OCI-LY7 (cell line): Measurements from ENCODE around the gene SLC25A33. TPM values are rescaled to one million over a fixed set of nuclear protein-coding genes. Genes with fewer than 3 reads are reported as not detected.
"Not testable (repeated sequence)": the region's sequence is repeated elsewhere in the genome, so short reads cannot be mapped to it uniquely, and the experiment has no call there.

Experiments used
- BruUV-seq: library from RNA; stranded (reverse); fragments of 400-500 nt; replicated peaks from 2 replicates; lab custom pipeline; 2021; lab: Mats Ljungman, UMichigan
- CTCF ChIA-PET: fragments of 300-600 bp; sonication (Branson Sonifier 250); formaldehyde crosslinking; loops from one replicate; lab custom pipeline; 2022; ENCODE audit warnings: antibody characterized with exemption; ENCODE audit not compliant: unreplicated experiment; lab: Charles Lee
- POLR2A ChIA-PET: fragments of 300-600 bp; sonication (Branson Sonifier 250); formaldehyde crosslinking; loops from one replicate; lab custom pipeline; 2022; ENCODE audit warnings: antibody characterized with exemption; lab: Charles Lee
- DNase-seq: peaks from one replicate; pipeline ENCODE4 v3.0.0-alpha.2; 2015; ENCODE audit warnings: low spot score
- H2AFZ ChIP-seq: fragments of 200-600 bp; sonication (generic), shearing (Covaris generic); 2 replicates; pipeline ENCODE4 v1.6.1; 2014; ENCODE audit warnings: mild to moderate bottlenecking, antibody characterized with exemption, low read length, moderate library complexity
- H3K27ac ChIP-seq: fragments of 200-600 bp; sonication (generic); 2 replicates; pipeline ENCODE4 v1.5.1; 2014; ENCODE audit warnings: mixed run types, low read depth, mild to moderate bottlenecking, moderate library complexity, low read length, inconsistent platforms; ENCODE audit not compliant: poor library complexity, severe bottlenecking
- H3K36me3 ChIP-seq: fragments of 200-600 bp; sonication (generic); 2 replicates; pipeline ENCODE4 v1.6.1; 2014; ENCODE audit warnings: mild to moderate bottlenecking, antibody characterized with exemption, low read length, moderate library complexity, mixed read lengths; ENCODE audit not compliant: insufficient read depth
- H3K4me1 ChIP-seq: fragments of 200-600 bp; sonication (generic); 2 replicates; pipeline ENCODE4 v1.5.1; 2014; ENCODE audit warnings: mild to moderate bottlenecking, low read length; ENCODE audit not compliant: insufficient read depth, poor library complexity, severe bottlenecking
- H3K4me2 ChIP-seq: fragments of 200-600 bp; sonication (generic); 2 replicates; pipeline ENCODE4 v1.6.1; 2014; ENCODE audit warnings: mild to moderate bottlenecking, low read length
- H3K4me3 ChIP-seq: fragments of 200-600 bp; sonication (generic); 2 replicates; pipeline ENCODE4 v1.5.1; 2014; ENCODE audit warnings: mild to moderate bottlenecking, low read depth, low read length; ENCODE audit not compliant: poor library complexity, severe bottlenecking
- H3K79me2 ChIP-seq: fragments of 200-600 bp; sonication (generic); 2 replicates; pipeline ENCODE4 v1.6.1; 2016; ENCODE audit warnings: low read depth, mild to moderate bottlenecking, low read length, moderate library complexity, mixed read lengths; ENCODE audit not compliant: insufficient read depth
- H3K9me2 ChIP-seq: fragments of 200-600 bp; sonication (generic); 2 replicates; pipeline ENCODE4 v1.6.1; 2016; ENCODE audit warnings: mild to moderate bottlenecking, low read length, mixed read lengths; ENCODE audit not compliant: insufficient read depth
- H3K9me3 ChIP-seq: fragments of 200-600 bp; sonication (generic); 2 replicates; pipeline ENCODE4 v1.6.1; 2014; ENCODE audit warnings: mild to moderate bottlenecking, mixed run types, low read length, mixed read lengths
- H4K20me1 ChIP-seq: fragments of 200-600 bp; sonication (generic); 2 replicates; pipeline ENCODE4 v1.6.1; 2014; ENCODE audit warnings: mild to moderate bottlenecking, antibody characterized with exemption, low read length, moderate library complexity, mixed read lengths; ENCODE audit not compliant: insufficient read depth
- CTCF ChIP-seq: fragments of 200-600 bp; sonication (generic); conservative IDR thresholded peaks from 2 replicates; pipeline ENCODE4 v1.5.1; 2014; ENCODE audit warnings: mild to moderate bottlenecking, antibody characterized with exemption, low read length, moderate library complexity, mixed read lengths
- EZH2phosphoT487 ChIP-seq: fragments of 200-600 bp; sonication (generic); IDR thresholded peaks from 2 replicates; pipeline ENCODE4 v1.6.1; 2018; ENCODE audit warnings: low read depth, borderline replicate concordance, mild to moderate bottlenecking, mixed run types, antibody characterized with exemption, low read length, moderate library complexity, mixed read lengths
- intact Hi-C: fragments of 100-400 bp; cut with micrococcal nuclease; formaldehyde crosslinking; loops from one replicate; pipeline ENCODE4 v1.10.0; 2022; ENCODE audit not compliant: unreplicated experiment
- total RNA-seq, 2 experiments: library from RNA; depleted of rRNA in 1 of 2; stranded (reverse); fragments of >200 nt in 1 of 2; shearing (Covaris generic) in 1 of 2; gene quantifications; 2 replicates each; pipeline ENCODE4 v1.2.3, GENCODE V29; 2014 to 2022

The SLC25A33 gene
- total RNA-seq, 2 experiments from 2014 or later: 15.1 to 16.5 TPM

- Histone ChIP-seq H4K20me1 (no peaks in the 10 kb centered on the region), H2AFZ (no peak overlapping the region), H3K36me3 (peaks cover 77% of the 10 kb centered on the region), H3K4me1 (peaks cover 52% of the 10 kb centered on the region), H3K79me2 (peaks cover 40% of the 10 kb centered on the region; the same call in 1 of the 2 replicates), H3K4me3 (no peak overlapping the region), H3K27ac (no peak overlapping the region), H3K9me2 (no peaks in the 10 kb centered on the region), H3K4me2 (no peak overlapping the region), H3K9me3 (peaks cover 11% of the 10 kb centered on the region; the same call in 1 of the 2 replicates)
- BruUV-seq: TSS peak; percentile 43
- TF ChIP-seq CTCF: no peak
- TF ChIP-seq EZH2phosphoT487: no peak
- ChIA-PET POLR2A (interaction anchor here (0.6 to 0.7 kb wide), 3 partner anchors 11 to 801 kb away, joined by 3 to 4 read pairs (median 4); no protein-coding TSS in a partner anchor), CTCF (interaction anchor here (0.6 kb wide), 1 partner anchor 389 kb away, joined by 3 read pairs; no protein-coding TSS in a partner anchor)
- intact Hi-C loops: loop anchor here (2.0 kb wide), 1 partner anchor 23 kb away; the partner anchor contains the start of gene SLC25A33
- peak; percentile 24 for DNase-seq
Observed at GRCh38 chr1:9561429-9561828, 22.2 kb downstream of the SLC25A33 start.

GRCh38 chr1:9569267-9569666, 30.0 kb downstream of the SLC25A33 start:
- CTCF ChIA-PET: interaction anchor here (1.4 kb wide), 1 partner anchor 16 kb away, joined by 3 read pairs; no protein-coding TSS in a partner anchor
- Histone ChIP-seq H3K79me2 (no peaks in the 10 kb centered on the region; the same call in 1 of the 2 replicates), H3K4me3 (no peak overlapping the region), H3K4me2 (peak overlapping the region; percentile 41), H3K9me2 (no peaks in the 10 kb centered on the region), H3K36me3 (peaks cover 54% of the 10 kb centered on the region), H3K27ac (peak overlapping the region; percentile 66), H3K4me1 (peaks cover 41% of the 10 kb centered on the region), H2AFZ (no peak overlapping the region), H3K9me3 (peaks cover under 1% of the 10 kb centered on the region; the same call in 1 of the 2 replicates), H4K20me1 (no peaks in the 10 kb centered on the region)
- DNase-seq: peak; percentile 27
- intact Hi-C loops: no loop called here
- POLR2A ChIA-PET: interaction anchor here (0.7 to 1.6 kb wide), 6 partner anchors 12 to 196 kb away, joined by 3 to 6 read pairs (median 4); no protein-coding TSS in a partner anchor
- TSS peak; percentile 18 for BruUV-seq
- TF ChIP-seq CTCF (no peak), EZH2phosphoT487 (no peak)

- not testable (repeated sequence) for H3K4me3 ChIP-seq, H4K20me1 ChIP-seq, H3K9me2 ChIP-seq, H3K27ac ChIP-seq, H3K9me3 ChIP-seq, BruUV-seq, DNase-seq, H3K79me2 ChIP-seq, H3K4me2 ChIP-seq, H2AFZ ChIP-seq
- Histone ChIP-seq H3K4me1 (peaks cover 40% of the 10 kb centered on the region), H3K36me3 (peaks cover 50% of the 10 kb centered on the region)
- ChIA-PET CTCF (interaction anchor here (1.1 kb wide), 1 partner anchor 75 kb away, joined by 3 read pairs; no protein-coding TSS in a partner anchor), POLR2A (interaction anchor here (0.5 to 1.6 kb wide), 5 partner anchors 12 to 60 kb away, joined by 3 to 5 read pairs (median 4); no protein-coding TSS in a partner anchor)
- intact Hi-C loops: loop anchor here (5.0 kb wide), 2 partner anchors 34 to 284 kb away; partner anchors contain the start of gene SLC25A33
Observed at GRCh38 chr1:9570886-9571529, 31.7 kb downstream of the SLC25A33 start.
